ENCODE data around the gene UST.
"Not testable (repeated sequence)": the region's sequence is repeated elsewhere in the genome, so short reads cannot be mapped to it uniquely, and the experiment has no call there.

UST gene

DNA sequence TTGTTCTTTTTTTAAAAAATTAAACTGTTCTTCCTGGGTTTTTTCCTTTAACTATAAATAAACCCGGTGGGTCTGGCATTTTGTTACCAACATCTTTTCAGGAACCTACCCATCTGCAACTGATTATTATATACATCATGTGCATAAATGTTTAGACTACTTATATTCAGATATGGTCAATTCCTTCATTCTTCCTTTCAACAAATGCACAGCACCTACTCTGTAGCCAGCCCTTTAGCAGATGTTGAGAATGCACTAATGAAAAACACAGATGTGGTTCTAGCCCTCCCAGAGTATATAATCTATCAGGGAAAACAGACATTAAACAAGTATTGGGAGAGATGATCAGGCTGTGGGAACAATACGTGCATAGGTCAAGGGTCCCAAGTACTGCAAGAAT, 237.1 kb downstream of the UST start:
- DNase-seq = no peak

DNA sequence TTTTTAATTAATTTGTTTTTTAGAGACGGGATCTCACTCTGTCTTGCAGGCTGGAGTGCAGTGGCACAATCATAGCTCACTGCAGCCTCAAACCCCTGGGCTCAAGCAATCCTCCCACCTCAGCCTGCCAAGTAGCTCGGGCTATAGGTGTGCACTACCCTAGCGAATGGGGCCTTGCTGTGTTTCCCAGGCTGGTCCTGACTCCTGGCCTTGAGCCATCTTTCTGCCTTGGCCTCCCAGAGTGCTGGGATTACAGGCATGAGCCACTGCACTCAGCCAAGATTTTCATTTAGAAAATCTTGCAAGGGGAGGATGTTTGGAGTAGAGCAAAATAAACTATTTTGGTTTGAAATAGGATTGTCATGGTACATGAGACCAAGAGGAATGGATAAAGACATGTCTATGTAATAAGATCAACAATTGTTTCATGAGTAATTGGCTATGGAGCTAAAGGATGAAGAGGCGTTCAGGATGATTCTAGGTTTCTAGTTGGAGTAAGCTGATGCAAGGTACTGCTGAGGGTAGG, 237.8 kb downstream of the UST start:
- no peak for DNase-seq

DNA sequence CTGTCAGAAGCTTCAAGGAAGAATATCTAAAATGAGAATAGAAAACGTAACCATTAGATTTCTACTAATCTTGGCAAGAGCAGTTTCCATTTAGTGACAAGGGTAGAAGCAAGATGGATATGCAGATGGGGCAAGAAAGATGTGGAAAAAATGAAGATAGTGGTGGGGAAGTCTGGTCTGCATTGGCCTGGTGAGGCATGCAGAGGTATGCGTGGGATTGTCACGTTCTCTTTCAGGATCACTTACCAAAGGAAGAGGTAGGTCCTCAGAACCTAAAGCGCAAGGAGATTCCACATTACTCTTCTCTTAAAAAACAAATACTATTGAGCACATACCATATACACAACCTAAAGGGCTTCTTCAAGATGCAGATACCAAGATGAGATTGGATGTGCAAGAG, 238.7 kb downstream of the UST start:
- DNase-seq = no peak

DNA sequence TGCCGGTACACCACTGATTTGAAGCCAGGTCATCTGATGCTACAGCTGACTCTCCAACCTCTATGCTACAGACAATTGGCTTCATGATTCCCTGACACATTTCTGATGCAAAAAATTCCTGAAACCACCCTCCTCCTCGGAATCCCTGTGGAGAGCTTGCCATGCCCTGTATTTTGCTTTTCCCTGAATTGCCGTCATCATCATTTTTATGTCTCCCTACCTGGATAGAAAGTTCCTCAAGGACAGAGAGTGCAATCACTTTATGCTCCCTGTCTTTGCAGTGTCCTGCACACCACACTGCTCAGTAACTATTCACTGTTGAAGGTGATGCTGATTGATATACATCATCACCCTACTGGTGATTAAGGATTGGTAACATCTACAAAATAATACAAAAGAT, 239.8 kb downstream of the UST start:
- DNase-seq = no peak

DNA sequence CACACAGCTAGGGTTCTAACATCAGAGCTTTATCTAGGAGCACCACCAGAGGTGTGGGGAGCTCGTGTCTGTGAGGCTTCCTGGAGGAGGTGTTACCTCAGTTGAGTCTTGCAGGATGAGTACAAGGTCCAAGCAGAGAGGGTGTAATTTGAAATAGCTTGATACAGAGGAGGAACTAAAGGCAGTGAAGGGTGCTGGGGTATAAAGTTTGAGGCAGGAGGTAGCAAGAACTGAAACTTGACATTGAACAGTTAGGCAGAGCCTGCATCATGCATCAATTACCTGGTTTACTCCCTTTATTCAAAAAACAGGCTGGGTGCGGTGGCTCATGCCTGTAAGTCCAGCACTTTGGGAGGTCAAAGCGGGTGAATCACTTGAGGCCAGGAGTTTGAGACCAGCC, 241.2 kb downstream of the UST start:
- no peak for DNase-seq

DNA sequence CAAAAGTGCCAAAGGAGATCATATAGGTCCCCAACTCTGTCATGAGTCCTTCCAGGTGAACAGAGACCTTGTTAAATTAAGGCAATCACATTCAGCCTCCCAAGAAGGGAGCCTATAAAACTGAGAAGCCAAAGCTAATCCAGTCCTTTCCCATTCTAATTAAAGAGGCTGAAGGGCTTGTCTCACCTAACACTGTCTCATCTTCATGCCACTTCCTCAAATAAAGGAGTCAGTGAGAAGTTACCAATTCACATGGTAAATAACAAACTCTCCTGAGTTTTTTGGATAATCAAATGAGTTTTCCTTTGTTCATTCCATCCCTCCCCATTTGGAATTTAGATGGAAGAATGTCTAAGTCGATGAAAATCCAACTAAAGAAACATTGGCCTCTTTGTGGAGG, 242.8 kb downstream of the UST start:
- no peak for DNase-seq

DNA sequence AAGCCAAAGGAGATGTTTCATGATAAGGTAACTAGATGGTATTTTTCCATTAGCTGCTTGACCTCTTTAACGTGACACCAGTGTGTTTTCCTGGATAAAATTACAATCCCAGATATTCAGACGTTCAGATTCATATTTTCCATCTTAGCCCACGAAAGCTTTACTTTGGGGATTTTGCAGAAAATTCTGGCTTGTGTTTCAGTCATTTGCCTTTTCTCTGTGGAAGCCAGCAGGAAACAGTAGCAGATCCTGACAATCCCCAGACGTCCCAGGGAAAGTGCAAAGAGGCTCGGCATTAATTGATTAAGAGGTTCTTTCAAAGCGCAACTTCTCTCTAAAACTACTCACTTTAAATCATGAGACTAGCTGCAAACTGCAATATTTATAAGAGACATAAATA, 243.6 kb downstream of the UST start:
- DNase-seq = no peak

DNA sequence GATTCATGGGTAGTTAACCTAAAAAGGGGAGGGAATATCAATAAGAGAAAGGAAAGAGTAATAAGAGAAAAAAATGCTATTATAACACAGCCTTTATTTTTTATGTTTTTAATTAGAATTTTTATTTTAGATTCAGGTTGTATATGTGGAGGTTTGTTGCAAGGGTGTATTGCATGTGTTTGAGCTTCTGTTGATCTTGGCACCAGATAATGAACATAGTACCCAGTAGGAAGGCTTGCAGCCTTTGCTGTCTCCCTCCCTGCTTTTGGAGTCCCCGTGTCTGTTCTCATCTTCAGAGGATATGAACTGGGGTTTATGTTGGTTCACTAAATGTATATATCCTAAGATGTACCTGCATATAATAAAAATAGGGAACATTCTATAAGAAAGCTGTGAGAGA, 250.0 kb downstream of the UST start:
- no peak for DNase-seq

DNA sequence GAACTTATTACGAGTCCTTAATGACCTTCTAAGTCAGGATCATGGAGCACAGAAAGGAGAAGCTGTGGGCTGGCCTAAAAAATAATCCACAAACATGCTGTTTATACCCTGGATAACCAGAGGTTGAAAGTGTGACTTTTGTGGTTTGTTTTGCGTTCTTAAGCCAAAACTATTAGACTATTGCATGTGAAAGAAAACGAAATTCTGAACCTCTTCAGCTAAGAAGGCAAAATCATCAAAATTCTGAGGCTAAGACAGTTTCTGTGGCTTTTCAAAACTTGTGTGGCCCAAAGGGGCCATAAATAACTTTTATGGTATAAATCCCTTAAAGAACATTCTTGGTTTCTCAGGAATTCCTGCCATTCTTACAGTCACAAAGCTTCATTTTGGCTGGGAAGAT, 251.0 kb downstream of the UST start:
- no peak for DNase-seq

DNA sequence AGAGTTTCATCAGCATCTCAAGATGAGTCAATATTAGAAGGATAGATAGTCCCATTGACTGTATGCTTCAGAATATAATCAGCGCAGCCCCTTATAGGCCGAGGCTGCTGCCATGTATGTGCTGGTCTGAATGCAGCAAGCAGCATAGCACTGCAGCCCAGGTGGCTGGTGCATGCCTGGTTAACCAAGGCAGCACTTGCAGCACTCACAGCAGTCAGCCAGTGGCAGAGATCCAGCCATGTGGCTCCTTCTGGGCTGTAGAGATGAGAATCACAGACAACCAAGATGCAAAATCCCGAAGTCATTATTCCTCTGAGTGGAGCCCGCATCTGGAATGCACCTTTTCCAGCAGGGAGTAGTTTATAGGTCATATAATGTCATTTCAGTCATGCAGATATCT, 251.9 kb downstream of the UST start:
- DNase-seq = no peak

DNA sequence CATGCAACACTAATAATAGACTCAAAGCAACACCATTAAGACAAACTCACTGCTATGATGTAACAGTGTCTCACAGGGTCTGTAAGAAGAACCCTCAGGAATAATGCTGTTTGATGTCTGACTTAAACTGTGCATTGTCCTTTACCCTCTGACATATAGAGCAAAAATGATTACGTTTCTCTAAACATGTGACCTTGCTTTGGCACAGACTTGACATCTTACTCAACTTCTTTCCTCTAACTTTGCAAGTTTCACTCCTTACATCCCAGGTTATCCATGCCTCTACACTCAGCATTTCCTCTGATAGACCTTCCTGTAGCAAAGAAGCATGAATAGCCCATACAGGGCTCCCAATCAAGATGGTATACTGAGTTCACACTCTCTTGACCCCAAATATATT, 252.7 kb downstream of the UST start:
- no peak for DNase-seq

DNA sequence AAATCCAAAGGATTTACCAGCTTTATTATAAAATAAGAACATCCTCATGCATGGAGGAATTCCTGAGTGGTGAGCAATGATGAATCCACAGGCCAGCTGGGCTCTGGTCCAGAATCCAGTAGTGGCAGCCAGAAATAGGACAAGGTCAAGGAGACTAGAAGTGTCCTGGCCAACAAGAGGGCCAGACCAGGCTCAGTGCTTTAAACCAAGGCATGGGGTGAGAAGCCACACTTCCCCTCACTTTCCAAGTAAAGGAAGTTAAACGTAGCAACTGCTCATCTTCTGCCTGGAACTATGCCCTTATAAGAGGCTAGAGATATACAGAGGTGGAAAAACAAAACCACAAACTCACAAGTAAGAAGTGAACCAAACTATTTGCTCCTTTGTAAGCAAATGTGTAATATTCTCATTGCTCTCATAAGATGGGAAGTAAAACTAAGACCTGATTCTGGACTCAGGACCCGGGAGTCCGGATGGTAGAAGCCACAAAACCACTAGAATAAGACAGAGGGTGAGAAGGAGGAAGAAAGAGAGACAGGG, 253.2 kb downstream of the UST start:
- peak; percentile 9 for DNase-seq

DNA sequence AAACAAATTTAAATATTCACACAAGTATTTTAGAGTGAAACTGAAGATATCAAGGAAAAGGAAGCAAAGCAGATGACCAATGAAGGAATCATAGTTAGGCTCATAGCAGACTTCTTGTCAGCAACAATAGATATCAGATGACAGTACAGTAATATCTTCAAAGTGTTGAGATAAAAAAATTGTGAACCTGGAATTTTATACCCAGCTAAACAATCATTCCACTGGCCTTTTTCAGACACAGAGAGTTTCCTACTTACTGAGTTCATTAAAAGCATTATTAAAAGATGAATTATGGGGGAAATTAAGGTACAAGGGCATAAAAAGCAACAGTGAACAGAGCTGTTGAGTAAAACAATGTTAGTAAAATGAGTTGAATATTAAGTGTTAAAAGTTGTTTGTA, 254.6 kb downstream of the UST start:
- DNase-seq = no peak

DNA sequence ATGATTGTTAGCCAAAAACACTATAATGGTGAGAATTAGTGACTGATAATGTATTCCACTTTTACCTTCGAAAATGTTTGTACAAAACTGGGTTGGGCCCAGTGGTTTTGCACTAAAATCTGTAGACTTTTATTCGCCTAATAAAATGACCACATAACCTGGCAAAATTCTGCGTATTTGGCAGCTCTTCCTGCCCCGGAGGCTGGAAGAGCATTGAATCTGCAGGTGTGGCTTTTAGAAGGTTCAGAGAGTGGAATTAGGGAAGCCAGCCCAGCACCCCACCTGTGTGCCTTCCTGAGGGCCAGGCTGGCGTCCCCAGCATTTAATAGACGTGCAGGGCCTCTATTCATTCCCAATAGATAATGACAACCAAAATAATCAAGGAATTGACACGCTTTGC, 256.7 kb downstream of the UST start:
- DNase-seq = no peak

DNA sequence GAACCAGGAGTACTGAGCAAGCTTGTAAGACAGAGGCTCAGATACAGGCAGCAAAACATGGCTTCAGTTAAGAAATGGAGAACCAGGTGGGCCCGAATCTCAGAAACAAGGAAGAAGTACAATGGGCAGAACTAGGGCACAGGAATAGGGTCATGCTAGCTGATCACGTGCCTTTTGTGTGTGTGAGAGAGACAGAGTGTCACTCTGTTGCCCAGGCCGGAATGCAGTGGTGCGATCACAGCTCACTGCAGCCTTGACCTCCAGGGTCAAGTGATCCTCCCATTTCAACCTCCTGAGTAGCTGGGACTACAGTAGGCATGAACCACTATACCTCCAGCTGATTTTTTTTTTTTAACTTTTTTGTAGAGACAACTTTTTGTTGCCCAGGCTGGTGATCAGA, 257.8 kb downstream of the UST start:
- no peak for DNase-seq

DNA sequence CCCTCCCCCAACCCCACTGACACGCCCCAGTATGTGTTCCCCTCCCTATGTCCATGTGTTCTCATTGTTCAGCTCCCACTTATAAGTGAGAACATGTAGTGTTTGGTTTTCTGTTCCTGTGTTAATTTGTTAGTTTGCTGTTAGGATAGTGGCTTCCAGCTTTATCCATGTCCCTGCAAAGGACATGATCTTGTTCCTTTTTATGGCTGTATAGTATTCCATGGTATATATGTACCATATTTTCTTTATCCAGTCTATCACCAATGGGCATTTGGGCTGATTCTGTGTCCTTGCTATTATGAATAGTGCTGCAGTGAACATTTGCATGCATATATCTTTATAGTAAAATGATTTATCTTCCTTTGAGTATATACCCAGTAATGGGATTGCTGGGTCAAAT, 259.4 kb downstream of the UST start:
- not testable (repeated sequence) for DNase-seq

DNA sequence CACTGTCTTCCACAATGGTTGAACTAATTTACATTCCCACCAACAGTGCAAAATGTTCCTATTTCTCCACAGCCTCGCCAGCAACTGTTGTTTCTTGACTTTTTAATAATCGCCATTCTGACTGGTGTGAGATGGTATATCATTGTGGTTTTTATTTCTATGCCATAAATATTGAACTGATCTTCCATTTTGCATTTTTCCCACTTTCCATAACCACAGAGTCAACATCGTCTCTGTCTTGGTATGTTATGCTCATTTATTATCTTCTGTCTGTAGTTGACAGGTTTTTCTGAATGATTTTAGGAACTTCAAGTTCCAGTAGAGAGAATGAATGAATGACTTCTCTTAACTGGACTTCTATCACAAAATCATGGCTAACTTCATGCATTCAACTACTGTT, 259.8 kb downstream of the UST start:
- DNase-seq = no peak

DNA sequence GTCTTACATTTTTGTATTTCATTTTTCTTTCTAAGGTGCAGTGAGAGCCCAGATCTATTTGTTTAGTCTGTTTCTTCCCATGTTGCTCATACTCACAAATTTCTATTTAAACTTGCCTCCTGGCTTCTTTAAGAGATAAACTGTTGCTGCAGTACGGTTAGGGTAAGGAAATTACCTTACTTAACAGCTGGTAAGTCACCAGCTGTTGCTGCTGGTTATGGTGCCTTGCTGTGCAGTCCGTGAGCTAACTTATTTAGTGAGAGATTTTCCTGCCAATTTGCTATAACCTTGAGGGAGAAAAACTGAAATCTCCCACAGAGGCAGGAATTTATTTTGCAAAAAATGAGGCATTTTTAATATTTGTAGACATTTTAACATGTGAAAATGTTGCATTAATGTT, 261.0 kb downstream of the UST start:
- no peak for DNase-seq

DNA sequence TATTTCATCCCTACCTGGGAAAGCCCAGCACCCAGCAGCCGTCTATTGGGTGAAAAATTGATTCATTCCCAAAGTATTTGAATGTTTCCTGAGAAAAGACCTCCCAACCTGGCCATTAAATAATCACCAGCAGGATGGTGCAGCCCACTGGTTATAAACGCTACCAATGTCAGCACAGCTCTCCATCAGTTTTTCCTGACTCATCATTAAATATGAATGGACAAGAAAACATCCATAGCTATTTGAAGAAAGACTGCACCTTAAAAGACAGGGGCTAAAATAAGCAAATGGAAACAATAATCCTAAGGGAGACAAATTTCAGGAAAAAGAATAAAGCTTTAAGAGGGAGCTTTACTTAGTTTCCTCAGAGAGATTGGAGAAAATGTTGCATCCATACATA, 261.9 kb downstream of the UST start:
- DNase-seq = no peak

DNA sequence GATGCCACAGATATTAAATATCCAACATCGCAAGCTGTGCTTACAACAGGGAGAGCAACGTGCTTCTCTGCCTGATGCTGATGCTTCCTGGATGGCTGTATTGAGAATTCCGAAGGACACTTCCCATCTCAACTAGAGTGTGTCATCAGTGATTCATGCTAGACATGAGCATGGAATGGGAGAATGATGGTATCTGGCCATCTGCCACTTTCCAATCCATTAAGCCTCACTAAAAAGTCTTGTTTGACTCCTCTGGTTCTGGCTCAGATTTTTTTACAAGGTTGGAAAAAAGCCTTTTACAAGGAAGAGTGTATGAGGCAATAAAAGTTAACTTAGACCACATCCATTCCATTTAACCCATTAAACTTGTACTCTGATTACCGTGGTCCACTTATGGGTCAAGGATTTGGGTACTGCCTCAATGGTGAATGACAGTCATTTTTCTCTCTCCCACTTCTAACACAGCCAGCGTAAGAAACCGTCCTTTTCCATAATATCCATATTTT, 265.3 kb downstream of the UST start:
- no peak for DNase-seq

DNA sequence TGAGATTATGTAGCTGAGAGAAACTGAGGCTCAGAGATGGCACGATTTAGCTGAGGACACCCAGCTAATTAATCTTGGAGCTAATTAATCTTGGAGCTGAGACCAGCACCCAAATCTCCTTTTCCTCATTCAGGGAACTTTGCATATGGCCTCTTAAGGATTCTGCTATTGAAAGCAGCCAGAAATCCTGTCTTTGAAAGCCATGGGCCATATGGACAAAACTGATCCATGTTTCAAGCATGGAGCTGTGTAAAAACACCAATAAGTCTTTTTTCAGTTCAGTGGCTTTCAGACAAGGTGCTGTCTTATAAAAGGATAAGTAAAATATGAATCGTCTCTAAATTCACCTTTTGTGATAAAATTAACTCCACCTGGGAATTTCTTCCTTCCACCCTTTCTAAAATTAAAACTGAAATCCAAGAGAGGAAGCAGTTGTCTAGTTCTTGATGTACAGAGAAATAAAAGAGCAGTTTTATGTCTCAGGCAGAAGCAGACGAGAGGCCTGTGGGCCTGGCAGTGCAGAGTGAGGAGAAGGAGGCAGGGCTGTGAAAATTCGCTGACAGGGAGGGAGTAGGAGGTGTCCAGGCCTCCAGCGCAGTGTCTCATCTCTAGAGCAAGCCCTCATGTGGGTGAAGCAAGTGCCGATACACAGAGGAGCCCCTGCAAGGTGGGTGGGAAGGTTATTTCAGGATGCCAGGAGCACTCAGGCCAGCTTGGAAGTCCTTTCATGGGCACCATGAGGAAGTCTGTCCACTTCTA, 266.9 kb downstream of the UST start:
- DNase-seq = no peak

DNA sequence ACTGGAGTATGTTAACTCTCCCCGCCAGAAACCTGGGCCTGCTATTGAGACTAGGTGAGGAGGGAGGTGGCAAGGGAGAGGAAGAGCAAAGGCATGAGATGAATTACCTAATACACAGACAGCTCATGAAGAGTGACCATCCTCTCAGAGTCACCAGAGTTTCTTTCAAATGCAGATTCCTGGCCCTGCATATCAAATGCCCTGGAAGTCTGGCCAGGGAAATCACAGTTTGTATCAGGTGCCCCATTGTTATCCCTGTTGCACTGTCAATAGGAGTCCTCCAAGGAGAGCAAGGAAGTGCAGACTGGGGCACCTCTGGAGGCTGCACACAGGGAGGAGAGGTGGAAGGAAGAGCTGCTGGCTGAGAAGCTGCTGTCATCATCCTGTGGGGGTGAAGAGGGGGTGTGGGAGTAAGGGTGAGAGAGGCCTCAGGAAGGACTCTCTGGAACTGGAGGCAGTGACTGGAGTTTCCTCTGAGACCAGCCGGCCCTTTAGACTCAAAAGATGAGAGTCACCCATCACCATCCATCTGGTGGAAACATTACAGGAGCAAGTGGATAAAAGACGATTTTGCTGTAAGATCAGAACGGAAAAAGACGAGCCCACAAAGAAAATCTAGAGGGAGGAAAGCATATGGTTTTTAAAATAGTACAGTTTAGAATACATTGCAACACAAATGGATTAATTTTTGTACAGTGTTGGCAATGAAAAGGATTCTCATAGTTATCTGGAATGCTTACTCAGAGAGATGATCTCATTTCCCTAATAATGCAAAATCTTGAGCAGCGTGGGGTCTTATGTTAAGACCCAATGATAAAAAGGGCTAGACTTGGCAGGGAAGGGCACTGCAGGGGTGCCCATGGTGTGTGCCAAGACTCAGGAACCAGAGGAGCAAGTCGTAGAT, 268.1 kb downstream of the UST start:
- no peak for DNase-seq
